HG02973 (cell line): ENCODE results near the gene STPG2.

Source experiments
- ATAC-seq: cut with Tn5 transposase; IDR thresholded peaks from one replicate; pipeline ENCODE4 v1.9.1; 2021; ENCODE audit warnings: moderate library complexity; ENCODE audit not compliant: unreplicated experiment

STPG2 gene

DNA sequence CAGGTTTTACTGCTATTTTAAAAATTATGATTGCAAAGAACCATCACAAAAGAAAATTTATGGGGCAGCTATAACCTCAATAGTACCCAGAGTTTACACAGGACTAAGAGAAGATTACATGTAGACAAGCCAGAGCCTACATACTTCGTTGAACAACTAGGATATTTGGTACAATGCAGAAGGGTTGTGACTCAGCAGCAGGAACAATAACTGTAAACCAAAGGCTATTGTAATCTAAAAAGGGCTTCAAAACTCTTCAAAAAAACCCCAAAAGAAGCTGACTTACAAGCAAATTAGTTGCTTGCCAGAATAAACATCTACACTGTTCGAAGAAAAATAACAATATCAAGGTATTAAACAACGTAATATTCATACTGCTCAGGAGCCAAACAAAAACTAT is 618.0 kb downstream of the STPG2 start:
- ATAC-seq: no peak

DNA sequence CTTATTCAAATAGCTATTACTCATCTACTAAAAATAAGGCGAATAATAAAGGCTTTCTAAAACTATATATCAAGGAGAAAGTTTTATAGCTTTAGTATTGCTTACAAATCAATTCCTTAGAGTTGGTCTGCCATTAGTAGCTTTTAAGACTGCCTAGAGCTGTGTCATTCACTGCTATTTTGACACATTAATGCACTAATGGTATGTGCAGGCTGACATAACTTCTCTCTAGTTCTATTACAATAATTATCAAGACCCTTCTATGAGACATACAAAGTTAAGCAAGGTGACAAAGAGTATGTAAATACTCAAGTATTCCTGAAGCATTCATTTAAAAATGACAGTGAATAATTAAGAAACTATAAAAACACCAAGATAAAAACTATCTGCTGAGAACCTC is 625.3 kb downstream of the STPG2 start:
- no peak for ATAC-seq

DNA sequence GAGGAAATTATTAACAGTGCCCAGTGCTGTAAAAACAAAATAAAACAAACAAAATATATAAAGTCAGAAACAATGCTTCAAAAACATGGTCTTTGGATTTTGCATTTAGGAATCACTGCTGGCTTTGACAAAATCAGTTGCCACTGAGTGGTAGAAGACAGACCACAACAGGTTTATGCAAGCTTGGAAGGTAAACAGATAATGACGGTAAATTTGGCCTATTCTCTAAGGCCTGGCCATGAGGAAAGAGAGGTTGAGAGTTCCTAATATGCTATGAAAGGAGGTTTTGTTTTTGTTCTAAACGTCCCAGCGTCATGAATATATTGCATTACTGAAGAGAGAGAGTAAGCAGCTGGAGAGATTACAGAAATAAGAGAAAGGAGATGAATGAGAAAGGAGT is 629.4 kb downstream of the STPG2 start:
- ATAC-seq: no peak
